H1 (cell line): Measurements from ENCODE around the gene CABLES2. TPM values are rescaled to one million over a fixed set of nuclear protein-coding genes. Genes with fewer than 3 reads are reported as not detected.

Experiments
- CTCF ChIA-PET: fragments of 300-600 bp; sonication (Branson Sonifier 250); formaldehyde crosslinking; loops from one replicate; lab custom pipeline; 2021; ENCODE audit not compliant: partially characterized antibody; lab: Charles Lee
- POLR2A ChIA-PET: fragments of 300-600 bp; sonication (Branson Sonifier 250); formaldehyde crosslinking; loops from one replicate; lab custom pipeline; 2021; ENCODE audit warnings: inconsistent platforms; ENCODE audit not compliant: partially characterized antibody; lab: Charles Lee
- DNase-seq, 2 experiments: peaks; one replicate each; pipeline versions ENCODE4 v3.0.0 to v3.0.0-alpha.2; 2010 to 2022; ENCODE audit warnings: low spot score in 2 of 2, low read depth in 1 of 2, mixed read lengths in 1 of 2
- FAIRE-seq: peaks from 2 replicates; lab custom pipeline; 2011; peaks lifted over from hg19 to GRCh38; lab: Jason Lieb, UNC
- H2AFZ ChIP-seq: 2 replicates; pipeline ENCODE4 v1.8.1; 2012; ENCODE audit warnings: low read length, inconsistent platforms
- H2AK5ac ChIP-seq: 2 replicates; pipeline ENCODE4 v1.6.1; 2013; ENCODE audit warnings: low read depth, low read length
- H2BK120ac ChIP-seq: replicated peaks from 2 replicates; pipeline ENCODE3; 2013; ENCODE audit warnings: low read depth, low read length, inconsistent platforms
- H2BK12ac ChIP-seq: 2 replicates; pipeline ENCODE4 v1.6.1; 2013; ENCODE audit warnings: low read depth, low read length
- H2BK15ac ChIP-seq: 2 replicates; pipeline ENCODE4 v1.6.1; 2013; ENCODE audit warnings: low read length
- H2BK20ac ChIP-seq: 2 replicates; pipeline ENCODE4 v1.6.1; 2013; ENCODE audit warnings: low read length
- H2BK5ac ChIP-seq: 2 replicates; pipeline ENCODE4 v1.6.1; 2013; ENCODE audit warnings: low read depth, low read length
- H3K14ac ChIP-seq: 2 replicates; pipeline ENCODE4 v1.6.1; 2013; ENCODE audit warnings: inconsistent platforms; ENCODE audit not compliant: insufficient read length
- H3K18ac ChIP-seq: 2 replicates; pipeline ENCODE4 v1.6.1; 2013; ENCODE audit warnings: low read length; ENCODE audit errors: extremely low read depth
- H3K23ac ChIP-seq: 2 replicates; pipeline ENCODE4 v1.6.1; 2013; ENCODE audit warnings: inconsistent platforms; ENCODE audit not compliant: insufficient read length
- H3K23me2 ChIP-seq: 2 replicates; pipeline ENCODE4 v1.6.1; 2013; ENCODE audit warnings: low read depth, low read length
- H3K27ac ChIP-seq: 2 replicates; pipeline ENCODE4 v1.6.1; 2011; ENCODE audit warnings: low read depth, low read length, inconsistent platforms
- H3K27me3 ChIP-seq, 4 experiments: replicated peaks in 1 of 4; 1 replicate in 1 of 4; 2 replicates in 3 of 4; pipeline versions ENCODE4 v1.6.1 to v1.8.1; 2011 to 2013; ENCODE audit warnings: low read length in 3 of 4, mild to moderate bottlenecking in 3 of 4, inconsistent platforms in 2 of 4, mixed read lengths in 2 of 4, moderate library complexity in 1 of 4; ENCODE audit not compliant: control insufficient read depth in 3 of 4, insufficient read depth in 3 of 4; ENCODE audit errors: extremely low read depth in 1 of 4
- H3K36me3 ChIP-seq, 4 experiments: 2 replicates each; pipeline versions ENCODE4 v1.6.1 to v1.8.1; 2011 to 2013; ENCODE audit warnings: mild to moderate bottlenecking in 4 of 4, low read length in 3 of 4, moderate library complexity in 2 of 4, control low read depth in 1 of 4, inconsistent platforms in 1 of 4; ENCODE audit not compliant: insufficient read depth in 4 of 4, control insufficient read depth in 2 of 4
- H3K4ac ChIP-seq: replicated peaks from 2 replicates; pipeline ENCODE3; 2013; ENCODE audit warnings: low read length, low read depth, mixed read lengths, inconsistent platforms; ENCODE audit not compliant: insufficient read length
- H3K4me1 ChIP-seq, 4 experiments: replicated peaks in 1 of 4; 1 replicate in 1 of 4; 2 replicates in 3 of 4; pipeline versions ENCODE4 v1.6.1 to v1.8.1; 2011 to 2013; ENCODE audit warnings: low read length in 3 of 4, inconsistent platforms in 2 of 4, mixed read lengths in 1 of 4; ENCODE audit not compliant: insufficient read depth in 4 of 4, control insufficient read depth in 3 of 4
- H3K4me2 ChIP-seq, 2 experiments: 2 replicates each; pipeline versions ENCODE4 v1.6.1 to v1.8.1; 2011 to 2013; ENCODE audit warnings: low read depth in 2 of 2, low read length in 2 of 2, control low read depth in 1 of 2, inconsistent platforms in 1 of 2, mild to moderate bottlenecking in 1 of 2; ENCODE audit not compliant: insufficient read depth in 1 of 2
- H3K4me3 ChIP-seq, 4 experiments: fragments of 200-600, 300-600 bp in 1 of 4; sonication (generic), shearing (Covaris generic), sonication (Bioruptor Twin) in 1 of 4; 2 replicates each; pipeline versions ENCODE4 v1.5.1 to v1.8.1; 2011 to 2016; ENCODE audit warnings: low read length in 4 of 4, low read depth in 3 of 4, control low read depth in 2 of 4, inconsistent platforms in 2 of 4, mild to moderate bottlenecking in 2 of 4, mixed read lengths in 1 of 4, moderate library complexity in 1 of 4; ENCODE audit not compliant: insufficient read depth in 2 of 4; ENCODE audit errors: extremely low read depth in 1 of 4
- H3K56ac ChIP-seq: replicated peaks from 2 replicates; pipeline ENCODE3; 2013; ENCODE audit warnings: low read depth, mild to moderate bottlenecking, mixed read lengths, low read length, inconsistent platforms; ENCODE audit not compliant: insufficient read length
- H3K79me1 ChIP-seq: 2 replicates; pipeline ENCODE4 v1.6.1; 2013; ENCODE audit warnings: low read depth, low read length, control low read depth
- H3K79me2 ChIP-seq, 2 experiments: 2 replicates each; pipeline versions ENCODE4 v1.6.1 to v1.8.1; 2012 to 2013; ENCODE audit warnings: low read length in 2 of 2, mild to moderate bottlenecking in 2 of 2, inconsistent platforms in 1 of 2; ENCODE audit not compliant: insufficient read depth in 2 of 2, control insufficient read depth in 1 of 2
- H3K9ac ChIP-seq, 4 experiments: replicated peaks in 1 of 4; 1 replicate in 1 of 4; 2 replicates in 3 of 4; pipeline versions ENCODE4 v1.6.1 to v1.8.1; 2011 to 2013; ENCODE audit warnings: low read depth in 3 of 4, low read length in 3 of 4, control low read depth in 2 of 4, mild to moderate bottlenecking in 2 of 4, moderate library complexity in 2 of 4, inconsistent platforms in 1 of 4; ENCODE audit errors: extremely low read depth in 1 of 4
- H3K9me3 ChIP-seq, 2 experiments: 2 replicates each; pipeline versions ENCODE4 v1.6.1 to v1.8.1; 2012 to 2013; ENCODE audit warnings: mild to moderate bottlenecking in 2 of 2, moderate library complexity in 2 of 2, control low read depth in 1 of 2, inconsistent platforms in 1 of 2, low read depth in 1 of 2, low read length in 1 of 2, mixed read lengths in 1 of 2; ENCODE audit not compliant: insufficient read depth in 2 of 2
- H4K20me1 ChIP-seq, 2 experiments: replicated peaks in 1 of 2; 2 replicates each; pipeline versions ENCODE3 to v1.8.1; 2011 to 2013; ENCODE audit warnings: inconsistent platforms in 2 of 2, low read length in 2 of 2, mild to moderate bottlenecking in 1 of 2; ENCODE audit not compliant: insufficient read depth in 2 of 2, control insufficient read depth in 1 of 2
- H4K5ac ChIP-seq: 2 replicates; pipeline ENCODE4 v1.6.1; 2013; ENCODE audit warnings: low read length, low read depth, mixed read lengths, inconsistent platforms; ENCODE audit not compliant: insufficient read length
- H4K8ac ChIP-seq: 2 replicates; pipeline ENCODE4 v1.8.0; 2013; ENCODE audit warnings: mild to moderate bottlenecking, moderate library complexity, low read length, inconsistent platforms; ENCODE audit not compliant: insufficient read depth; ENCODE audit errors: extremely low read depth
- H4K91ac ChIP-seq: replicated peaks from 2 replicates; pipeline ENCODE3; 2013; ENCODE audit warnings: low read length, mixed read lengths, inconsistent platforms; ENCODE audit not compliant: insufficient read length
- ATF2 ChIP-seq: IDR thresholded peaks from 2 replicates; pipeline ENCODE4 v1.6.1; 2012; ENCODE audit warnings: low read length, inconsistent platforms
- CEBPB ChIP-seq: IDR thresholded peaks from 2 replicates; pipeline ENCODE4 v1.6.1; 2012; ENCODE audit warnings: low read depth, low read length
- GABPA ChIP-seq: IDR thresholded peaks from 2 replicates; pipeline ENCODE4 v1.6.1; 2011; ENCODE audit warnings: mild to moderate bottlenecking, low read length, moderate library complexity, borderline replicate concordance; ENCODE audit not compliant: insufficient read depth
- SP2 ChIP-seq: IDR thresholded peaks from 2 replicates; pipeline ENCODE4 v1.6.1; 2012; ENCODE audit warnings: mild to moderate bottlenecking, low read length, inconsistent platforms
- WGBS, 2 experiments: shearing (Covaris generic) in 1 of 2; methylation state at CpG; one replicate each; pipeline versions ENCODE4 v1.1.6 to v1.1.7; 2013 to 2015; ENCODE audit warnings: low lambda C conversion rate in 2 of 2, mixed read lengths in 2 of 2, inconsistent platforms in 1 of 2, low coverage in 1 of 2, missing lambda C conversion rate in 1 of 2; ENCODE audit not compliant: insufficient replicate concordance in 2 of 2, insufficient coverage in 1 of 2, insufficient read length in 1 of 2; ENCODE audit errors: extremely low coverage in 1 of 2, missing lambda C conversion rate in 1 of 2; 5-methylcytosine and 5-hydroxymethylcytosine counted together
- polyA plus RNA-seq, 7 experiments: library from polyadenylated mRNA; depleted of rRNA in 3 of 7; stranded (reverse) in 5 of 7; unstranded in 2 of 7; fragments of >200 nt in 5 of 7; fragments of 200-250 nt in 2 of 7; gene quantifications; 1 replicate in 5 of 7; 2 replicates in 1 of 7; 4 replicates in 1 of 7; pipeline versions ENCODE4 v1.2.1 to v1.2.3, GENCODE V29; 2011 to 2013; ENCODE audit warnings: missing spikeins in 2 of 7, mixed read lengths in 2 of 7
- total RNA-seq: library from RNA; stranded (reverse); fragmentation: NEBNext Ultra II Directional; extraction: Animal tissue kit (Norgen Biotek cat#: 25700); gene quantifications from 2 replicates; pipeline ENCODE4 v1.2.1, GENCODE V29; 2021

CABLES2 gene
- total and polyA plus RNA-seq, 2 of the 8 experiments (the other 6 are each of a cell fraction or from before 2014, with no cell fraction given), result 8.0 to 8.8 TPM

- Histone ChIP-seq H4K8ac (no peak overlapping the region), H2AFZ (no peak overlapping the region), H3K27ac (no peak overlapping the region), H2AK5ac (no peak overlapping the region), H3K27me3 (no peaks in the 10 kb centered on the region), H3K18ac (no peak overlapping the region), H3K4me3 (no peak overlapping the region), H3K23me2 (peaks cover 5% of the 10 kb centered on the region; the same call in 1 of the 2 replicates), H3K36me3 (no peaks in the 10 kb centered on the region), H3K14ac (no peak overlapping the region), H4K91ac (no peak overlapping the region), H3K79me2 (no peaks in the 10 kb centered on the region), H3K4me2 (no peak overlapping the region), H3K9me3 (no peaks in the 10 kb centered on the region), H3K4ac (no peak overlapping the region), H3K23ac (no peak overlapping the region), H3K9ac (no peak overlapping the region), H2BK120ac (no peak overlapping the region), H2BK20ac (no peak overlapping the region), H4K5ac (no peak overlapping the region), H4K20me1 (no peaks in the 10 kb centered on the region), H3K4me1 (peaks cover 0 to 4% (median 0%) of the 10 kb centered on the region in 4 experiments; a peak in 1 of 7 replicates), H2BK15ac (no peak overlapping the region), H3K79me1 (no peaks in the 10 kb centered on the region), H2BK5ac (no peak overlapping the region), H3K56ac (no peak overlapping the region), H2BK12ac (no peak overlapping the region)
- FAIRE-seq (no peak), DNase-seq (no peak)
- no peak for TF ChIP-seq SP2
- no peak for TF ChIP-seq ATF2
- no peak for TF ChIP-seq CEBPB
- no peak for TF ChIP-seq GABPA
- ChIA-PET POLR2A (interaction anchor here (1.3 kb wide), 1 partner anchor 23 kb away, joined by 3 read pairs; no protein-coding TSS in a partner anchor), CTCF (interaction anchor here (1.0 to 2.6 kb wide), 4 partner anchors 19 to 51 kb away, joined by 4 to 7 read pairs (median 6); no protein-coding TSS in a partner anchor)
- 90% methylated on average over 14 of the region's 14 CpGs; no CpG with 5 or more reads in 1 of the 2 experiments for WGBS, 2 experiments
These were observed 41.7 kb upstream of the CABLES2 start for GRCh38 chr20:62448788-62449187.
